ENCODE measurements around the gene ATP8B3.

The ATP8B3 gene

DNA sequence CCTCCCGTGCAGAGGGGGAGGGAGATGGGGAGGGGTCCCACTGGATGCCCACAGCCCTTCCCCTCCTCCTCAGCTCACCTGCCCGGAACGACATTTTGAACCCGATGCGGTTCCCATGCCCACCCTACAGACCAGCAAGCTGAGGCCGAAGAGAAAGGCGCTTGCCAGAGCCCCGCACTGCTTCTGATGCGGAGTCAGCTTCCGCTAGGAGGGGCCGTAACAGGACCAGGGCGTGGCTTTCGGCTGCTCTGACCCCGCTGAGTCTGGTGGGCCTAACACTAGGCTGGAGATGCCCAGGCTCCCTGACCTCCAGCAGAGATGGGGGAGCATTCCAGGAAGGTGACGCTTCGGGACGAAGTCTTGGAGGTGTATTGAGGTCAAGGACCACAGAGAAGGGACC lies 52.1 kb downstream of the ATP8B3 start:
- no peak for DNase-seq
- intact Hi-C loops (cut with DNase I), result loop anchor here (10.0 kb wide), 1 partner anchor 135 kb away; no protein-coding TSS in a partner anchor

DNA sequence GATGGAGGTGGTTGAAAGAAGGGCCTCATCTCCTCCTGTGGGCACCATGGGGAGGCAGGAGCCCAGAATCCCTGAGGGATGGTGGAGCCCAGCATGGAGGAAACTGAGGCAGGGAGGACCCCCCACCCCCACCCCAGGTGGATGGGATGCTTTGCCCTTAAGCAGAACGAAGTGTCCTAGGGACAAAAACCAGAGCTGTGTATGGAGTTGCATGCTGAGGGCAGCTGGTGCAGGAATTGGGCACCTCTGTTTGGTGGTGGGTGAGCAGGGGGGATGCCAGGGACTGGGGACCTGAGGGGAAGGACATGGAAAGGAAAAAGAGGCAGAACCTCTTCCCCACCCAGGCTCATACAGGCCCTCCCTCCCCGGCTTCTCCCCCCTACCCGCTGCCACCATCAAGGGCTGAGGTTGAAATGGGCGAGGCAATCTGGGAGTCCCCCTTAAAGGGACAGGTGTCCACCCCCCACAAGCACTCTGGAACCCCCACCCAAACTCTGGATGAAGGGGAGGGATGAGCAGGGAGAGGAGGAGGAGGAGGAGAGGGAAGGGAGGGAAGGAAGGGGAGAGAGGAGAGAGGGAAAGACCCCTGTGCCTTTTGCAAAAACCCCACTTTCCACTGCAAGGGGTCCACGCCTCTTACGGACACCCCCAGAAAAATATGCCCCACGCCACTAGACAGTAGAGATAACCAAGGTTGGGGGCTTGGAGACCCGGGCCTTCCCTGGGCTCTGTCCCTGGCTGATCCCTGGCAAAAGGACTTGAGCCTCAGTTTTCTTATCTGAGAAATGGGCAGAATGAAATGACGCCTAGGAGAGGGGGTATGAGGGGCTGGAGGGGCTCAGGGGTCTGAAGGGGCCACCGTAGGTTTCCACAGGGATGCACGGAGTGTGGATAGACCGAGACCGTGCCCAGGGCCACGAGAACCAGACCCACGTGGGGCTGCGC lies 52.8 kb downstream of the ATP8B3 start:
- no peak for DNase-seq
- intact Hi-C loops (cut with DNase I), result no loop called here

DNA sequence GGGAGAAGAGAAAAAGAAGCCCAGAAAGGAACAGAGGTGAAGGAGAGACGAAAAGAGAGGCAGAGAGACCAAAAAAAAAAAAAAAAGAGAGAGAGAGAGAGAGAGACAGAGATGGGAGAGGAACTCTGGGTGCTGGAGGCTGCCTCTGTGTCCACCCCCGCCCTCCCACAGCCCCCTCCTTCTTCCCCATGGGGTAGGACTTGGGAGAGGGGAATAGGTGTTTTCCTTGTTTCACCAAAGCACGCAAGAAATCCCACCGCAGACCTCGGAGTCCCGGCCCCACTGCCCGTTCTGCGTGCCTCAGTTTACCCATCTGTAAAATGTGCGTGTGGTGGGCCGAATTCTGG lies 53.9 kb downstream of the ATP8B3 start:
- intact Hi-C loops (cut with DNase I), result no loop called here
- no peak for DNase-seq

DNA sequence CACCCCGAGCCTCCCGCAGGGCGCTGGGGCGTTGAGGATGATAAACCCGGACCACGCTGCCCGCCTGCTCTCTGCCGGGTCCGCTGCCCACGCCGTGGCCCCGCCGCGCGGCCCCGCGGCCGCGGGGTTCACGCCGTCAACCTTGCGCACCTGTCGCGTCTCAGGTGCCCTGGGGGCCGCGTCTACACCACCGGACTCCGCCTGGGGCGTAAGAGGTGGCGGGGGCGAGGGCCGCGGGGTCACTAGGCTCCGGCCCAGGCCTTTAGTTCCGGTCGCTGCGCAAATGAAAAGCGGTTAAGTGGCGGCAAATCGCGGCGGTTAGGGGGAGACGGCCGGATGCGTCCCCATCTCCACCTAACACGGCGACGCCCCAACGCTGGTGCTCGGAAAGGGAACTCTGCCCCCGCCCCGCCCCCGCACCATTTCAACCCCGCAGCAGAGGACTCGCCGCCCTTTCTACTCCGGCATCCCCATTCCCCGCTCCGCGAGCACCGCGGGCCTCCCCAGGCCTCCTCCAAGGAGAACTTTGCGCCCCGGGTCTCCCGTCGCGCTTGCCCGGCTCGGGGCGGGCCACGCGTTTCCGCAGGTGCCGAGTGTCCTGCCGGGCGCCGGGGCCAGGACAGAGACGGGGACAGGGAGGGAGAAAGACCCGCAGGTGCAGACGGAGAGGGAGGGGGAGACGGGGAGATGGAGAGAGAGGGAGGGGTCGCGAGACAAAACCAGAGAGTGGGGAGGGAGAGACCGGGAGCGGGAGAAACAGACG lies 54.4 kb downstream of the ATP8B3 start:
- no peak for DNase-seq
- intact Hi-C loops (cut with DNase I), result no loop called here

DNA sequence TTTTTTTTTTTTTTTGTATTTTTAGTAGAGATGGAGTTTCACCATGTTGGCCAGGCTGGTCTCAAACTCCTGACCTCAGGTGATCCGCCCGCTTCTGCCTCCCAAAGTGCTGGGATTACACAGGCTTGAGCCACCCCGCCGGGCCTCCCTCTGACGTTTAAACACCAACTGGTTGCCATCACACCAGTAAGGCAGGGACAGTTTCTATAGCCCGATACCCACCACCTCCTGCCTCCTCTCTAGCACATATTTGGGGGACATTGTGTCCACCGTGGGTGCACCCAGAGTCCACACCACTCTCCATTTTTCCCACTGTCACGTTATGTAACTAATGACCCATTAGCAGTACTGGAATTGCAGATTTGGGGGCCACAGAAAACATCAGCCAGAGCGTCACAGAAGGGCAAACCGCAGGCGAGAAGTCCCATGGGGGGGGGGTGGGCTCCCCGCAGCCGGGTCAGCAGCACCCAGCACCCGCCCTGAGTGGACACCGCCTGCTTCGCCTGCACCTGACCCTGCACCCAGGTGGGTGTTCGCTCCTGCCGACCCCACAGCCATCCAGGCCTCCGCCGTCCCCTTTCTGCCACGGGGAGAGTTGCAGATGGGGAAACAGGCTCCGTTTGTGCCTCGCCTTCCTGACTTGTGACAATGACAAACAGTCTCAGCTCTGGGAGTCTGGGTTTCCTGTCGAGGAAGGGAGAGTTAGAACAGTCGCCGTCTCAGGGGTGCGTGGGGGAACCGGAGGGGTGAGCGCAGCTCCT lies 55.2 kb downstream of the ATP8B3 start:
- intact Hi-C loops (cut with DNase I), result no loop called here
- DNase-seq, result no peak

DNA sequence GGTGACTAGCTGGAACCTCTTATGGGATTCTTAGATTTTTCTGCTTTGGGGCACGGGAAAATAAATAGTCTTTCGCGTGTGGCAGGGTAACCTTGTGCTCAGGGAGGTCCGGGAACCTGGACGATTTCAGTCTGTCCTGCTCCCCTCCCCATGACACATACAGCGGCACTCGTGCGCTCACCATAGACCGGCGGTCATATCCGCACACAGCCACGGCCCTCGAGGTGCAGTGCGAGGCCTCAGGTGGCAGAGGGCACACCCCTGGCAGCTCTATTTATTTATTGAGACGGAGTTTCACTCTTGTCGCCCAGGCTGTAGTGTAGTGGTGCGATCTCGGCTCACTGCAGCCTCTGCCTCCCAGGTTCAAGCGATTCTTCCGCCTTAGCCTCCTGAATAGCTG lies 55.8 kb downstream of the ATP8B3 start:
- DNase-seq, result no peak
- intact Hi-C loops (cut with DNase I), result no loop called here

DNA sequence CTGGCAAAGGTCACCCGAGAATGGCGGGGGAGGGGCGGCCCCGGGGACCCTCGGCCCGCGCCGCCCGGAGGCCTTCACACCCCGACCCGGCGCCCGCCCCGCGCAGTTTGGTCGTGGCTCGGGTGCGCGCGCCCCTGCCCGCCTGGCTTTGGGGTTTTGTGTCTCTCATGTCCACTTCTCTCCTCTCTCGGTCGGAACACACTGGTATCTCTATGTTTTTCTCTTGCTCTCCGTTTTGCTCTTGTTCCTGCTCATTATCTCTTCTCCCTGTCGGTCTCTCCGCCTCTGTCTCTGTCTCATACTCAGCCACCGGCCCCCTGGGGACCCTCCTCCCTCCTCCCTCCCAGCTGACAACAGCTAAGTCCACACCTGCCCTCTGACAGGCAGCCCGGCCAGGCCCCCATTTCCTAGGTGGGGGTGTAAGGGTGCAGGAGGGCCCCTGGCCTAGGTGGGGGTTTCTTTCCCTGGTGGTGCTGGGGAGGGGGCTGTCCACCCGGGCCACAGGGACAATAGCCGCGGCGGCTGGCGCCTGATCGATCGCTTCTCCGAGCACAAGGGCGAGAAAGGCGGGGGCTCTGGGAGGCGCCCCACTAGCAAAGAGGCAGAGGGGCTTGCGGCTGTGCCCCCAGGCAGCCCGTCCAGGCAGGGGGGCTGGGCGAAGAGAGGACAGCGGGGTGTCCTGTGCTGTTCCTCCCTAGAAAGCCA lies 56.5 kb downstream of the ATP8B3 start:
- intact Hi-C loops (cut with DNase I), result no loop called here
- no peak for DNase-seq

DNA sequence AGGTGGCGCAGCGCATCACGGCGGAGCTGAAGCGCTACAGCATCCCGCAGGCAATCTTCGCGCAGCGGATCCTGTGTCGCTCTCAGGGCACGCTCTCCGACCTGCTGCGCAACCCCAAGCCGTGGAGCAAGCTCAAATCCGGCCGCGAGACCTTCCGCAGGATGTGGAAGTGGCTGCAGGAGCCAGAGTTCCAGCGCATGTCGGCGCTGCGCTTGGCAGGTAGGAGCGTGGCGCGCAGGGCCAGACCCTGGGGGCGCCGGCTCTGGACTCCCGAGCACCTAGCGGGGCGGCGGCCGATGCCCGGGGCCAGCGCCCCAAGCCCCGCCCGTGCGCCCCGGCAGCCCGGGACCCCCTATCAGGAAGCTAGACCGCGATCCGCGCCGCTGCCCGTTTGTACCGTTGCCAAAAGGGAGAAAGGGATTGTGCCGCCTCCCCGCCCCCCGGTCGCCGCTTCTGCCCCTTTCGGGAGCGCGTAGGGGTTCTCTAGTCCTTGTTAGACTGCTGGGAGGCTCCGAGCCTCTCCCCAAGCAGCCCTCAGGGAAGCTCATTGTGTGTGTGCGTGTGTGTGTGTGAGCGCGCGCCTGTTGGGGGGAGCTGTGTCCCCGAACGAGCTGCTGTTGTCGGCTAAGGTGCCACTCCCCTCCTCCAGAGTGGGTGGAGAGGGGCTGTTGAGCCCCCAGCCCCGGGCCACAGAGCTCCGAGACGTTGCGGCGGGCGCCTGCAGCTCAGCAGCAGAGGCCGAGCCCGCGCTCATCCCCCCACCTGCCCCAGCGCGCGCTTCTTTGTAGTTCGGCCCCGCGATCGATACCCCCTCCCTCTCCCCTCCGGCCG lies 57.2 kb downstream of the ATP8B3 start:
- DNase-seq, result no peak
- intact Hi-C loops (cut with DNase I), result no loop called here

DNA sequence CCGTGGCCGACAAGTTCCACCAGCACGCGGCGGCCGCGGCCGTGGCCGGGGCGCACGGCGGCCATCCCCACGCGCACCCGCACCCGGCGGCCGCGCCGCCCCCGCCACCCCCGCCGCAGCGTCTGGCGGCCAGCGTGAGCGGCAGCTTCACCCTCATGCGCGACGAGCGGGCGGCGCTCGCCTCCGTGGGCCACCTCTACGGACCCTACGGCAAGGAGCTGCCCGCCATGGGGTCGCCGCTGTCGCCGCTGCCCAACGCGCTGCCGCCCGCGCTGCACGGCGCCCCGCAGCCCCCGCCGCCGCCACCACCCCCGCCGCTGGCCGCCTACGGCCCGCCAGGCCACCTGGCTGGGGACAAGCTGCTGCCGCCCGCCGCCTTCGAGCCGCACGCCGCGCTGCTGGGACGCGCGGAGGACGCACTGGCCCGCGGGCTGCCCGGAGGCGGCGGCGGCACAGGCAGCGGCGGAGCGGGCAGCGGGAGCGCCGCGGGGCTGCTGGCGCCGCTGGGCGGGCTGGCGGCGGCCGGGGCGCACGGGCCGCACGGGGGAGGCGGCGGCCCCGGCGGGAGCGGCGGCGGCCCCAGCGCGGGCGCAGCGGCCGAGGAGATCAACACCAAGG lies 57.9 kb downstream of the ATP8B3 start:
- no peak for DNase-seq

DNA sequence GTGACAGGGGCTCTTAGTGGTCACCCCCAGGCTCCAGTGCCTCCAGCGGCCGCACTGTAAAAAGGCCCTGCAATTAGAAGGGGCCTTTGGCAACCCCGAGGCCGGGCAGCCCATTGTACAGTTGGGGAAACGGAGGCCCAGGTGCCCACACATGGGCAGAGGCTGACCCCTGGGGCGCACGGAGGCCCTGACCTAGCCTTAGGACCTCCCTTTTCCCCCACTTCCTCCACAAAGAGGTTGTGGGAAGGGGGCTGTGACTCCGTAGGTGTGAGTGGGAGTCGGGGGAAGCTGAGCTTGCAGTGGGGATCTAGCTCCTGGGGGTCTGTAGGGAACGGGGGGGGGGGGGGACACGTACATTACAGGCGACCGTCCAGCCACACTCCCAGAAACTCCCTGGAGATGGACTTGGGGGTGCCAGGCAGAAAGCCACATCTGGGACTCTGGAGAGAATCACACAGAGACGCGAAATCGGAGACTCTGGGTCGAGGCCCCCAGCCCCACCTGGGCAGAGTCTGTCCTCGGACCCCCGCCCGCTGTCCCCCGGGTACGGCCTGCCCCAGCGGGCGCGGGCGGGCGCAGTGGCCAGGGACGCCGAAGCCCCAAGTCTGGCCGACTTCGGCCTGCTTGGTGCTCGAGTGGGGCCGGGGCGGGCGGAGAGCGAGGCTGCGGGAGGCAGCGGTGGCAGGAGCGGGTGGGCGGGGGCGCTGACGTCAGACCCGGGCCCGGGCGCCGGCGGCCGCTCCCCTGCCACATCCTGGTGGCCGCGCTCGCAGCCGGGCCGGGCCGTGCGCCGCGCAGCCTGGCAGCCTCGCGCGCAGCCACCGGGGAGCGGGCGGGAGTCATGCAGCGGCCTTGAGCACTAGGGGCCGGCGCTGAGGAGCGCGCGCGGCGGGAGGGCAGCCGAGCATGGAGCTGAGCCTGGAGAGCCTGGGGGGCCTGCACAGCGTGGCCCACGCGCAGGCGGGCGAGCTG lies 59.0 kb downstream of the ATP8B3 start, which contains the start of gene ONECUT3:
Gene ONECUT3 (plus strand): TSS at position 750 of the 972 bp plus-strand sequence. CDS start 157 bp downstream, at position 907.
- no peak for DNase-seq
- intact Hi-C loops (cut with DNase I), result no loop called here

More for the DNA sequence above, 57.9 kb downstream of the ATP8B3 start:
- intact Hi-C loops (cut with DNase I), result no loop called here

DNA sequence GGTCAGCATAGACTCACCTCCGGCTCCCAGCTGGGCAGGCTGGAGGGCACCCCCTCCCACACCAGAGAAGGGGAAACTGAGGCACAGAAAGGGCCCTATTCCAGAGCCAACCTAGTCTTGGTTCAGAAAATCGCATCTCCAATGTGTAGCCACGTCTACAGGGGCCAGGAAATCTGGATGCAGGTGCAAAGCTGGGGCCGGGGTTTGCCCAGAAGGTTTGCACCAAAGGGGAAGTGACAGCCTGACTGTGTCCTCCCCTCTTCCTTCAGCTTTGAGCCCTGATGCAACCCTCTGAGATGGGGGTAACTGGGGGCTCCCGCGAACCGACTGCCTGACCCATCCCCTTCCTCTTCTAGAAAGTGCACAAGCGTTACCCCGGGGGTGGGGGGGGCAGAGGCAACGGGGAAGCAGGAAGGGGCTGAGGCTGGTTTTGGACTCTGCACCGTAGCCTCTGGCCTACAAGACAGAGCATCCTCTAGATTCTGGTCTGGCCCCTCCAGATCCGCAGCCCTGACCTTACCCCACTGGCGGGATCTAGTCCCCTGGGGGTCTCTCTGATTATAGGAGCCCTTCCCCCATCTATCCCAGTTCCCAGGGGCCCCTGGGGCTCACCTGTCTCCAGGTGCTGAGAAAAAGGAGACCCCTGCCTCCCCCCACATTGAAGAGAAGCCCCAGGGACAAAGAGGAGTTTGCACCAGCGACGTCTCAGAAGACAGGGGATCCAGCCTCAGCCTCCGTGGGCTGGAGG lies 59.9 kb downstream of the ATP8B3 start:
- intact Hi-C loops (cut with DNase I), result no loop called here
- DNase-seq, result no peak

DNA sequence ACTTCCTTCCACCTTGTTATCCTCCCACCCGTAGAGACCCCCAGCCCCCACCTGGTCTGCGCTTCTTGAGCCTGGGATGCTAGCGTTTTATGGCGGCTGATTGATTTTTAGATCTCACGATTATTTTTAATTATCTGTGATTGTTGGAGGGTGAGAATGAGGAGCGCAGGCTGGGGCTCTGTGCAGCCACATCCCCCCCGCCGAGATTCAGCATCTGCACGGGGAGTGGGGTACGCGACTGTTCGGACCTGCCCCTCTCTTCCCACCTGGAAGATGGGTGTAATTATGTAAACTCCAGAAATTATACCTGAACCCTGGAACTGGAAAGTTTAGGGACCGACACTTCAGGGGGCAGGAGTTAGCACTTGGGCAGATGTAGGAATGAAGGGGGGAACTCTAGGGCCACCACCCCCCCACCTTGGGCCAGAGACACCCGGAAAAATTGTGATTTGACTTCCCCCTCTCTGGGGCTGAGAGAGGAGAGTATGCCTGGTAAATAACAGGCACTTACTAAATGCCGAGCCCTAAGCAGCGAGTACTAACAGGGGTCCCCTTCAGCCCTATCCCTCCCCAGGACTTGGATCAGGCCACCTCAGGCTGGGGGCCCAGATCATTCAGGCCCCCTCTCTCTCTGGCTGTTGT lies 60.6 kb downstream of the ATP8B3 start:
- intact Hi-C loops (cut with DNase I), result no loop called here
- no peak for DNase-seq

DNA sequence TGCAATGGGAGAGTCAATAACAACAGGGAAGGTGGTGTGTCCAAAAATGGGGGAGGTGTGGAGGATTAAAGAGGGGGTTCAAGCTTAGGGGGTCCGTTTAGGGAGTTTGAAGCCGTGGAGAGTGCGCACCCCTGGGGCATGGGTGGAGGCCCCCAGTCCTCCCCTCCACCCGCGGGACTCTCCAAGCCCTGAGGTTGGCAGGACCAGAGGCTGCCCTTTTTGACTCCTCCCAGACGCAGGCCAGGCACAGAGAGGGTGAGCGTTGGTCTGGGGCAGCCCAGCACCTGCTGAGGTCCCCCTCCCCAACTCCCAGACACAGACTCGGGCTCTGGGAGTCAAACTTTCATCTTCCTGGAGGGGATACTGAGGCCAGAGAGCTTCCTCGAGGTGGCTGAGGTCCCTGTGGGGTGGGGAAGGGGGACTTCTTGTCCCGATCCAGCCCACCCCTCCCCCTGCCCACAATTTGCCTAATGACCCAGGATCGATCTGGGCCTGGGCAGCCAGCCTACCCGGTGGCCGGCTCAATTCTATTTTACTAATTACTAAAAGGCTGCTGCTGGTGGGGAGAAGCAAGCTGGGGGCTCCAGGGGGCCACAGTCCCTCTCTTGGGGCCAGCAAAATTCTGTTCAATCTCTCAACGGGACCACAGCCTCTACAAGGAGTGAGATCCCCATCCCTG lies 61.6 kb downstream of the ATP8B3 start:
- no peak for DNase-seq
- intact Hi-C loops (cut with DNase I), result no loop called here

DNA sequence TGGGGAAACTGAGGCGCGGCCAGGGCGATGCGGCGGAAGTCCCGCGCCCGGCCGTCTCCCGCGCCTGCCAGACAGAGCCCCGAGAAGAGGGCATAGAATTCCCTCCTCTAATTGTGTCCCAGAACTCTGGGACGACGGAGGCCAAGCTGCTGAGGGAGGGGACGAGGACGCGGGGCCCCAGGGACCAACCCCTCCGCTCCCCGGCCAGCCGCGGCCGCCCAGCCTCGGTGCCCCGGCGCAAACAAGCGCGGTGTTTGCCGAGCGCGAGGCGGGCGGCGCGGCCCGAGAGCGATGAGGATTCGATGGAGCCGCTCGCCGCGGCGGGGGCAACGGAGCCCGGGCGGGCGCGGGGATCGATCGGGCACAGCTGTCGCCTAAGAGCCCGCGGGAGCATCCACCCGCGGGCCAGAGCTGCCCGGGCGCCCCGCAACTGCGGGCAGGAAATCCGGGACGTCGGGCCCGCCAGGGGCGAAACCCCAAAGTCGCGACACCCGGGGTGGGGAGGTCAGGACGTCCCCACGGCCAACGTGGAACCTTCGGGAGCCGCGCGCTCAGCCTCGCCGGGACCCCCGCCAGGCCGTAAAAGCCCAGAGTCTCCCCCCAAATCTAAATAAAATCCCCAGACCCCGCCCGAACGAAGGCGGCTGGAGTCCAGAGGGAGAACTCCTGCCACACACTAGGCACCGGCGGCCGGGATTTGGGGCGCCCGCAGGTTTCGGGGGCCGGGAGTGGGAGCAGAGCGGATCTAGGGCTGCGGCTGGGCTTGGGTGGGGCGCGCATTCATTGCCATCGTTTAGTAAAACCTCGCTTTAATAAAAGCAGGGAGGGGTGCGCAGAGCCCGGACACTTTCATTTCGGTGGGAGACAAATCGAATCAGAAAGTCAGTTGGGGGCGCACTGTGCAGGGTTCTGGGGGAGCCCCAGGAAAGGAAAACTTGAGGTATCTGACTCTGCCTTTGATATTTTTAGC lies 62.4 kb downstream of the ATP8B3 start:
- no peak for DNase-seq
- intact Hi-C loops (cut with DNase I), result no loop called here

DNA sequence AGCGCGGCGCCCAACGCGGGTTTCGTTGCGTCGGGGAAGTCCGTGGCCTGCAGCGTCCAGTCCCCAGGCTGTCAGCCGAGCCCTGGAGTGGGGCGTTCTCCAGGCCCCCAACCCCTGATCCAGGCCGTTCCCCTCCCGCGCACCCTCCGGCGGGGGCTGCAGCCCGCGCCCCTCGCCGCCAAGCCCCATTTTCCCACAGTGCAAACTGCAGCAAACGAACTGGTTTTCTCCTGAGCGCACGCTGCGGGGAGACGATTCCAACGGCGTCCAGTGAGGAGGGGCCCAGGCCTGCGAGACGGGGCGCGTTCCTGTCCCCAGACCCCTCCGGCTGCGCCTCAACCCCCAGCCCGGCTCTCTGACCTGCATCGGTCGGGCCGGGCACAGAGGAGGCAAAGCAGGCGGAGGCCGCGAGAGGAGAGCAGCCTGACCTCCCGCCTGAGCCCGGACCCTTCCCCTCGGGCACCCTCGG lies 63.2 kb downstream of the ATP8B3 start:
- no peak for DNase-seq

More for the DNA sequence above, 63.2 kb downstream of the ATP8B3 start:
- intact Hi-C loops (cut with DNase I), result no loop called here
